ENCODE data around the gene NLRP1. TPM values are rescaled to one million over a fixed set of nuclear protein-coding genes. Genes with fewer than 3 reads are reported as not detected.

The NLRP1 gene
- total and polyA plus RNA-seq, 2 of the 13 experiments (the other 11 are each of a cell fraction or from before 2014, with no cell fraction given), result 3.4 to 3.7 TPM

DNA sequence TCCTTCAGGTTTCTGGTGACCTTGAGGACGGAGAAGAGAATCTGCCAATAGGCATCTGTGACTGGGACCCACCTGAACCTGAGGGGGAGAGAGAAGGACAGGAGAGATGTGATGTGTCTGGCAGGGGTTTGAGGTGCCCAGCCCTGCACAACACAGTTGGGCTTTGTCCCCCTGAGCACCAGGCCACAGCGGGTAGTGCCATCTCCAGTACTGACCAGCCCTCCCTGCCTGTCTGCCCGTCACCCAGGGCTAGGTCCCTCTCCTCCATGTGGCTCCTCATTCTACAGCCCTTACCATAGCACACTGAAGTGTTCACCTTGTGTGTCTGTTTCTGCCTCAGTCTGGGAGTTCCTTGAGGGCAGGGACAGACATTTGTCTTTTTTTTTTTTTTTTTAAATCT is 30.8 kb downstream of the NLRP1 start:
- intact Hi-C loops (cut with micrococcal nuclease; ENCODE audit: unreplicated experiment), result no loop called here
- no peak for DNase-seq (ENCODE audit: low spot score)

More for the DNA sequence above, 30.8 kb downstream of the NLRP1 start:
- peaks cover 1% of the 10 kb centered on the region in 2 experiments; a peak in 3 of 5 replicates for H3K27me3 ChIP-seq (ENCODE audit: control insufficient read depth in 1 of 2, insufficient read depth in 2 of 2, low read length in 2 of 2)
- no peaks in the 10 kb centered on the region for H3K36me3 ChIP-seq (replicated peaks in 1 of 2; ENCODE audit: control insufficient read depth in 1 of 2, insufficient read depth in 2 of 2, low read length in 2 of 2)
- H3K9ac ChIP-seq (ENCODE audit: insufficient read depth, low read depth, low read length), result no peak overlapping the region
- 12% methylated on average over 3 of the region's 3 CpGs for WGBS (ENCODE audit: low lambda C conversion rate)
- CTCF ChIA-PET (ENCODE audit: low intra/inter-chr PET ratio, low total read pairs), result no interaction called here
- TF ChIP-seq SMAD3 (CRISPR knock-in tag; IDR thresholded peaks at IDR 0.05), result no peak
- TF ChIP-seq KDM5A (IDR thresholded peaks at IDR 0.05; ENCODE audit: borderline replicate concordance, low read length), result no peak
- TF ChIP-seq, protein P1, sequence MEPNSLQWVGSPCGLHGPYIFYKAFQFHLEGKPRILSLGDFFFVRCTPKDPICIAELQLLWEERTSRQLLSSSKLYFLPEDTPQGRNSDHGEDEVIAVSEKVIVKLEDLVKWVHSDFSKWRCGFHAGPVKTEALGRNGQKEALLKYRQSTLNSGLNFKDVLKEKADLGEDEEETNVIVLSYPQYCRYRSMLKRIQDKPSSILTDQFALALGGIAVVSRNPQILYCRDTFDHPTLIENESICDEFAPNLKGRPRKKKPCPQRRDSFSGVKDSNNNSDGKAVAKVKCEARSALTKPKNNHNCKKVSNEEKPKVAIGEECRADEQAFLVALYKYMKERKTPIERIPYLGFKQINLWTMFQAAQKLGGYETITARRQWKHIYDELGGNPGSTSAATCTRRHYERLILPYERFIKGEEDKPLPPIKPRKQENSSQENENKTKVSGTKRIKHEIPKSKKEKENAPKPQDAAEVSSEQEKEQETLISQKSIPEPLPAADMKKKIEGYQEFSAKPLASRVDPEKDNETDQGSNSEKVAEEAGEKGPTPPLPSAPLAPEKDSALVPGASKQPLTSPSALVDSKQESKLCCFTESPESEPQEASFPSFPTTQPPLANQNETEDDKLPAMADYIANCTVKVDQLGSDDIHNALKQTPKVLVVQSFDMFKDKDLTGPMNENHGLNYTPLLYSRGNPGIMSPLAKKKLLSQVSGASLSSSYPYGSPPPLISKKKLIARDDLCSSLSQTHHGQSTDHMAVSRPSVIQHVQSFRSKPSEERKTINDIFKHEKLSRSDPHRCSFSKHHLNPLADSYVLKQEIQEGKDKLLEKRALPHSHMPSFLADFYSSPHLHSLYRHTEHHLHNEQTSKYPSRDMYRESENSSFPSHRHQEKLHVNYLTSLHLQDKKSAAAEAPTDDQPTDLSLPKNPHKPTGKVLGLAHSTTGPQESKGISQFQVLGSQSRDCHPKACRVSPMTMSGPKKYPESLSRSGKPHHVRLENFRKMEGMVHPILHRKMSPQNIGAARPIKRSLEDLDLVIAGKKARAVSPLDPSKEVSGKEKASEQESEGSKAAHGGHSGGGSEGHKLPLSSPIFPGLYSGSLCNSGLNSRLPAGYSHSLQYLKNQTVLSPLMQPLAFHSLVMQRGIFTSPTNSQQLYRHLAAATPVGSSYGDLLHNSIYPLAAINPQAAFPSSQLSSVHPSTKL (CRISPR knock-in tag; IDR thresholded peaks at IDR 0.05), result no peak
- TF ChIP-seq EHMT2 (IDR thresholded peaks at IDR 0.05; ENCODE audit: borderline replicate concordance, low read depth, low read length), result no peak
- no peak for TF ChIP-seq ETV5 (CRISPR knock-in tag; IDR thresholded peaks at IDR 0.05; ENCODE audit: borderline replicate concordance)
- no peak for TF ChIP-seq ZNF460 (CRISPR knock-in tag; IDR thresholded peaks at IDR 0.05; ENCODE audit: borderline replicate concordance)
- no peak for TF ChIP-seq FOXO1 (CRISPR knock-in tag; IDR thresholded peaks at IDR 0.05)
- no peak for TF ChIP-seq ZNF512 (CRISPR knock-in tag; IDR thresholded peaks at IDR 0.05)
- H3K4me1 ChIP-seq (ENCODE audit: insufficient read depth, low read length), result no peaks in the 10 kb centered on the region
- in situ Hi-C loops (cut with HindIII; ENCODE audit: extremely low pct_ligation_motif_present, low pct_unique_long_range_greater_than_20kb), result no loop called here
- FAIRE-seq (no peak), ATAC-seq (no peak)
- H3K9me3 ChIP-seq (ENCODE audit: low read length), result no peaks in the 10 kb centered on the region
- H3K27ac ChIP-seq (ENCODE audit: extremely low read length, insufficient read depth, low read length), result no peak overlapping the region
- H3K79me2 ChIP-seq (ENCODE audit: insufficient read depth, low read length), result no peaks in the 10 kb centered on the region
- H3K4me3 ChIP-seq (replicated peaks in 1 of 3; ENCODE audit: insufficient read depth in 1 of 3, low read depth in 2 of 3, low read length in 3 of 3), result no peak overlapping the region
- POLR2A ChIA-PET, result no interaction called here
- H4K20me1 ChIP-seq (ENCODE audit: insufficient read depth, low read length), result no peaks in the 10 kb centered on the region
- BruUV-seq (replicated peaks), result no TSS peak
- no peak overlapping the region for H3K4me2 ChIP-seq (ENCODE audit: low read depth, low read length)
- H2AFZ ChIP-seq (ENCODE audit: low read length), result no peak overlapping the region

Measured in HepG2 (cell line).